NCI-H82 treated with DMSO at 0.1 percent for 48 hours (cell line): ENCODE data around the gene FIBP.

ENCODE experiments used
- DNase-seq: peaks from one replicate; lab custom pipeline; 2025; ENCODE audit not compliant: unreplicated experiment; lab: John Stamatoyannopoulos, UW

The FIBP gene

DNA sequence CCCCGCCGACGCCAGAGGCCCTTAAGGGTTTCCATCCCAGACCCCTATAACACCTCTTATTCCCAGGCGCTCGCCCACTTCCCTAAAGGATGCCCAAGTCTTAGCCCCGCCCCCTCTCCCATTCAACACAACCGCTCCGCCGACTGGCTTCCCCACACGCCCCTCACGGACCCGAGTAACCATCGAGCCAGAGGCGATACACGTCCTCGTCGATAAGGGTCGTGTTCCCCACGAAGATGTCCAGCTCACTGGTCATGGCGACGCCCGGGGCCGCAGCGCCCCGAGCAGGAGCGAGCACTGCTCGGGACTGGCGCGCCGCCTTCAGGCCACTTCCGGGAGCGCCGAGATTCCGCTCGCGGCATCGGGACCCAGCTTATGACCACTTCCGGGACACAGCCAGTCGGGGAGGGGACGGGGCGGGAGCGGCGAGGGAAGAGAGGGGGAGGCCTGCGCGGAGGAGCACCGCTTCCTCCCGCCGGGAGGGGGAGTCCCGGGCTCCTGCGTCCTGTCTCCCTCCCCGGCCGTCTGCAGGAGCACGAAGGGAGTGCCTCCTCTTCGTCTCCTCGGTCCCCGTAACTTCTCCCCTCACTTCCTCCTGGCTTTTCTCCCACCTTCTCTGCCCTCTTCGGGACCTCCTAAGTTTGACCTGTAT is at the start of gene FIBP:
Gene FIBP (minus strand): TSS at position 309 of the 652 bp plus-strand sequence. CDS start 53 bp downstream, at position 256.
- peak; percentile 76 for DNase-seq

GRCh38 chr11:65937766-65938165 is 49.5 kb upstream of the FIBP start:
- DNase-seq = no peak

- DNase-seq = no peak
These were observed 45.7 kb upstream of the FIBP start for GRCh38 chr11:65934014-65934413.

DNA sequence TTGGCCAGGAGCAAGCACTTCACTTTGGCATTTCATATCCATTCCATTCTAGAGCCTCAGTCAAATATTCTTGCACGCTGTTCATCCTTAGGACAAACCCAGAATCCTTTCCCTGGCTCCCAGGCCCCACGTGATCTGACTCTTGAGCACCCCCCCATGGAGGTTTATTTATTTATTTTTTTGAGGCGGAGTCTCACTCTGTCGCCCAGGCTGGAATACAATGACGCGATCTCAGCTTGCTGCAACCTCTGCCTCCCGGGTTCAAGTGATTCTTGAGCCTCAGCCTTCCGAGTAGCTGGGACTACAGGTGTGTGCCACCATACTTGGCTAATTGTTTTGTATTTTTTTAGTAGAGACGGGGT is 44.3 kb upstream of the FIBP start:
- DNase-seq = no peak

- no peak for DNase-seq
These were observed 43.7 kb upstream of the FIBP start for GRCh38 chr11:65931773-65932557.

GRCh38 chr11:65928667-65929066 is 40.4 kb upstream of the FIBP start:
- DNase-seq = no peak

DNA sequence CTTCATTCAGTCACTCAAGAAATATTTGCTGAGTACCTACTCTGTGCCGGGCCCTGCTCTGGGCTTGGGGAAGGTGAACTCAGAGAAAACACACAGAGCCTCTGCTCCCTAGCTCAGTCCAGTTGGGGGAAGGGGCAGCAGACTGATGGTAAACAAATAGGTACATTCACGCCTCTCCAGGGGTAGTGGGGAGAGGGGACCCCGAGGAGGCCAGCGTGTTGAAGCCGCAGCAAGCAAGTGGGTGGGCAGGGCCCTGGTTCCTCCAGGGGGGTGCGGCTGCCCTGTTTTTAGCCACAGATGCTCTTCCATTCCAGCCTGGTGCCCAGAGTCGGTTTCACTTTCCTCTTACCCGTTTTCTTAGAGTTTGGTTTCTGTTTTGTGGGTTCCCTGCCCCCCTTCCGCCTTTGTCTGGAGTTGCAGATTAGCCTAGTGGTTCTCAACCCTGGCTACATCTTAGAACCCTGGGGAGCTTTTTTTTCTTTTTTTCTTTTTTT is 39.7 kb upstream of the FIBP start:
- DNase-seq = no peak

GRCh38 chr11:65925397-65925796 is 37.1 kb upstream of the FIBP start:
- DNase-seq = no peak

- no peak for DNase-seq
These were observed 34.3 kb upstream of the FIBP start for GRCh38 chr11:65922565-65922964.

GRCh38 chr11:65921876-65922275 is 33.6 kb upstream of the FIBP start:
- no peak for DNase-seq

GRCh38 chr11:65921033-65921555 is 32.8 kb upstream of the FIBP start:
- DNase-seq = no peak

DNA sequence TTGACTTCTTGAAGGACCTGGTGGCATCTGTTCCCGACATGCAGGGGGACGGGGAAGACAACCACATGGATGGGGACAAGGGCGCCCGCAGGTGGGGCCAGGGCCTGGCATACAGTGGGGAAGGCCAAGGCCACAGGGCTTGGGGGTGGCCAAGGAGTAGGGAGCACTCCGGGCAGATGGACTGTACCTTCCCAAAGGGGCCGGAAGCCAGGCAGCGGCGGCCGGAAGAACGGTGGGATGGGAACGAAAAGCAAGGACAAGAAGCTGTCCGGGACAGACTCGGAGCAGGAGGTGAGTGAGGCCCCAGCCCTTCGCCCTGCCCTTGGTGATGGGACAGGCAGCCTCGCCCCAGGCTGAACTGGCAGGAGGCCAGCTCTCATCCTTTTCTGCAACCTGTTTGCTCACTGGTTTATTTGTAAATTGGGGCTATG is 32.1 kb upstream of the FIBP start:
- no peak for DNase-seq

DNA sequence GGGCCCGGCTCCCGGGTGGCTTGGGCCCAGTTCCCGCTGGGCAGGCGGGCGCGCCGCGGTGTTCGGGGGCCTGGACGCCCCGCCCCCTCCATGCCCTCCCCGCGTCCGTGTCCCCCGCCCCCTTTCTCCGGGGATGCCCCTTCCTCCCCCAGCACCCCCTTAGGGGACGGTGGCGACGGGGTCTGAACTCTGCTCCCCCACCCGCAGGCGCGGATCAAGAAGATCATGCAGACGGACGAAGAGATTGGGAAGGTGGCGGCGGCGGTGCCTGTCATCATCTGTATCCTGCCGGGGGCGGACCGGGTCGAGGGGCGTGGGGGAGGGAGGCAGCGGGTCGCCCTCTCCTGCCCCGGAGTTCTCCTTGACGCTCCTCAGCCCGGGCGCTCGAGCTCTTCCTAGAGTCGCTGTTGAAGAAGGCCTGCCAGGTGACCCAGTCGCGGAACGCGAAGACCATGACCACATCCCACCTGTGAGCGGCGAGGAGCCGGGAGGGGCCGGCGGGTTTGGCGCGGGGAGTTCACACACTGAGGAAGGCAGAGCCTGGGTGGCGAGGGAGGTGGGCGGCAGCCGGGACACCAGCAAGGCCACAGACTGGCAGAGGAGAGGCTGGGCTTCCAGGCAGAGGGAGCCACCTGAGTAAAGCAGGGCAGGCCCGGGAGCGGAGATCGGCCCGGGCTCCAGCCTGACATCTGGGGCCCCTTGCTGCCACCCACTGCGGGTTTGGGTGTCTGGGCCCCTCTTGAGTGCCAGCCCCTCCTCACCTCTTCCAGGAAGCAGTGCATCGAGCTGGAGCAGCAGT is 31.5 kb upstream of the FIBP start:
- DNase-seq = no peak

- DNase-seq = peak; percentile 92
These were observed 30.9 kb upstream of the FIBP start, which contains the start of gene DRAP1 for GRCh38 chr11:65919141-65919572. Gene DRAP1, plus strand, starts transcription at chr11:65919426. Its CDS starts 76 bp downstream, at chr11:65919502.

GRCh38 chr11:65918211-65919140 is 30.2 kb upstream of the FIBP start, which contains the start of gene C11orf68:
Gene C11orf68, minus strand, starts transcription at chr11:65919062. Its CDS starts 31 bp downstream, at chr11:65919031.
- DNase-seq = no peak

DNA sequence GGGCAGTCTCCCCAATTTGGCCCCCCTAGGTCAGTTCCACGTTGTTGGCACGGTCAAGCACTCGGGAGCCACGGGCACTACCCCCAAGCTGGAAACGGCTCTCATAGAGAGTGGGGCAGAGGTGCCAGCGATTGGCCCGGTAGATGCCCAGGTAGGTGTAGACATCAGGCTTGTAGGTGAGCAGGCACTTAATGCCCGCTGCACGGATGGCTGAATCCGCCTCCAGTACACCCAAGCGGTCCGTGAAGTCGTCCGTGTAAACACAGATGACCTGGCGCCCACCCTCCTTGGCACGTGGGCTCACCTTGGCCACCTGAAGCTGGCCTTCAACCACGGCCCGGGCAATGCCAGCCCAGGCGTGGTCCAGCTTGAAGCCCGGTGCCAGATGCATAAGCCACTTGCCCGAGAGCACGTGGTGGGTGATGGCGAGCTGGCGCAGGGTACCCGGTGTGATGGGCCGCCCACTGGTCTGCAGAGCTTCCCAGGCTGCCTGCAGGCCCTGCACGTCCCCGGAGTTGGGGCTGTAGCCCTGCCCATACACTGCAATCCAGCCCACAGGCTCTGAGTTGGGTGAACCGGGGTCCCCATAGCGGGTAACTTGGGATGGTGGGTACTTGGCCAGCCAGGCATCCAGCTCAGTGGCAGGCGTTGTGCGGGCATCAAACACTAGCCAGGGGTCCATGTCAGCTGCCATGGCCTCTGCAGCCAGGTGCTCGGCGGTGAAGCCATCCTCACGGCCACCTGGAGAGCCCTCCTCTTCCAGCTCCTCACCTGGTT is 29.4 kb upstream of the FIBP start:
- DNase-seq = no peak

DNA sequence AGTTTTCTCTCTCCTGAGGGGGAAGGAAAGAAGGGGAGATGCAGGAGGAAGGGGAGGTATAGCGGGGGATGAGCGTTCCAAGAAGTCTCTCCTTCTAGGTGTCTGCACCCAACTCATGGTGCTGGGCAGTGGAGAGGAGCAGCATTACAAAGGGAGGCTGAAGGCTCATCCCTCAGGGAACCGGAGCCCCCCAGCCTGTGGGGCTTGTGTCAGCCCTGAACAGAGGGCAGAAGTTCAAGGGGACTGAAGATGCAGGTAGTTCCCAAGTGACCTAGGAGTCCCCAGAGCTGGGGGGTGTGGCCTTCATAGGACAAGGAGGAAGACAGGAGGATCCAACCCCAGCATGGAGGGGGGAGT is 28.8 kb upstream of the FIBP start:
- DNase-seq = no peak

GRCh38 chr11:65916391-65916790 is 28.1 kb upstream of the FIBP start:
- no peak for DNase-seq

DNA sequence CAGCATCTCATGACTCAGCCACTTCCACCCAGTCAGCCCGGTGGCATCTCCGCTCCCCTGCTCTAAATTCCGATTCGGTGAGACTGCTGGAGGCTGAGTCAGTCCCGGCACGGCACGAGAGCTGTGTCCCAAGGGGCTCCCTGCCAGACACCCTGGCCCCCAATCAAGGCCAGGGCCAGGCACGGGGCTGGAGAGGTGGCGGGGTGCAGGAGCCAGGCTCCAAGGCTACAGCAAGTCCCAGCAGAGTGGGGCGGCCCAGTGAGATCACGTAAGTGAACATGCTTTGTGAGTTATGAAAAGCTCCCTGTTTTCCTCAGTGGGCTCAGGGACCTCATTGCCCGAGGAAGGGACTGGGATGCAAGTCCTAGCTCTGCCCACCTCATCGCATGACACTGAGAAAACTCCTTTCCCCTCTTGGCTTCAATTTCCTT is 27.6 kb upstream of the FIBP start:
- DNase-seq = no peak
